Measurements from ENCODE around the gene POR. TPM values are rescaled to one million over a fixed set of nuclear protein-coding genes. Genes with fewer than 3 reads are reported as not detected.

Gene POR
- total RNA-seq, 1 experiment from 2014 or later = 168 TPM

GRCh38 chr7:75985009-75985517 lies 70.1 kb downstream of the POR start:
- intact Hi-C loops (cut with micrococcal nuclease; ENCODE audit: unreplicated experiment) = no loop called here
- ATAC-seq = no peak

GRCh38 chr7:75985518-75986146 lies 70.7 kb downstream of the POR start:
- Histone ChIP-seq H3K36me3 (ENCODE audit: control insufficient read depth, insufficient read depth, low read length) (no peaks in the 10 kb centered on the region), H3K4me3 (ENCODE audit: low read depth in 2 of 2, low read length in 2 of 2) (no peak overlapping the region)

More at GRCh38 chr7:75985009-75985517, 70.1 kb downstream of the POR start:
- peaks cover 11% of the 10 kb centered on the region for H3K4me1 ChIP-seq (ENCODE audit: control insufficient read depth, insufficient read depth, low read length)
- in situ Hi-C loops (cut with HindIII; ENCODE audit: low pct_unique_long_range_greater_than_20kb, low sequenced_read_pairs) = no loop called here
- no peak overlapping the region for H3K27ac ChIP-seq (ENCODE audit: low read length)
- ChIA-PET POLR2A (no interaction called here), CTCF (interaction anchor here (0.6 kb wide), 2 partner anchors 12 to 90 kb away, joined by 4 to 6 read pairs; no protein-coding TSS in a partner anchor)
- no peak overlapping the region for H3K4me3 ChIP-seq (ENCODE audit: low read depth in 2 of 2, low read length in 2 of 2)
- H3K36me3 ChIP-seq (ENCODE audit: control insufficient read depth, insufficient read depth, low read length) = no peaks in the 10 kb centered on the region
- H3K27me3 ChIP-seq (ENCODE audit: control insufficient read depth, insufficient read depth, low read length) = no peaks in the 10 kb centered on the region
- no TSS peak for BruUV-seq (replicated peaks)
- TF ChIP-seq SIN3A (IDR thresholded peaks at IDR 0.05; ENCODE audit: borderline replicate concordance, insufficient read depth, low read depth, low read length) = no peak
- no peak for TF ChIP-seq CTCF (IDR thresholded peaks at IDR 0.05)
- TF ChIP-seq REST (IDR thresholded peaks at IDR 0.05; ENCODE audit: insufficient read depth in 1 of 2, low read depth in 2 of 2, low read length in 1 of 2) = no peak
- TF ChIP-seq TCF7L2 (IDR thresholded peaks at IDR 0.05; ENCODE audit: low read depth, low read length) = no peak
- TF ChIP-seq POLR2AphosphoS5 (IDR thresholded peaks at IDR 0.05; ENCODE audit: low read depth, low read length) = no peak
- DNase-seq (ENCODE audit: low read depth, low spot score) = no peak
- no peaks in the 10 kb centered on the region for H3K9me3 ChIP-seq (ENCODE audit: control insufficient read depth, insufficient read depth, low read depth, low read length)

More at GRCh38 chr7:75985518-75986146, 70.7 kb downstream of the POR start:
- CTCF ChIA-PET = no interaction called here
- no peaks in the 10 kb centered on the region for H3K9me3 ChIP-seq (ENCODE audit: control insufficient read depth, insufficient read depth, low read depth, low read length)
- ATAC-seq = no peak
- DNase-seq (ENCODE audit: low read depth, low spot score) = no peak
- no peak for TF ChIP-seq CTCF (IDR thresholded peaks at IDR 0.05)
- no peaks in the 10 kb centered on the region for H3K27me3 ChIP-seq (ENCODE audit: control insufficient read depth, insufficient read depth, low read length)
- peaks cover 11% of the 10 kb centered on the region for H3K4me1 ChIP-seq (ENCODE audit: control insufficient read depth, insufficient read depth, low read length)
- BruUV-seq (replicated peaks) = TSS peak; percentile 94
- intact Hi-C loops (cut with micrococcal nuclease; ENCODE audit: unreplicated experiment) (no loop called here), in situ Hi-C loops (cut with HindIII; ENCODE audit: low pct_unique_long_range_greater_than_20kb, low sequenced_read_pairs) (no loop called here)
- no peak overlapping the region for H3K27ac ChIP-seq (ENCODE audit: low read length)
- POLR2A ChIA-PET = interaction anchor here (0.6 kb wide), 1 partner anchor 66 kb away, joined by 10 read pairs; no protein-coding TSS in a partner anchor

Measured in Panc1 (cell line).